Suprapubic skin (tissue), 3 donors: Measurements from ENCODE around the gene DUSP10.

Experiments used
- CTCF ChIP-seq, 2 donors: fragments of 200-600 bp in 1 of 2; fragments of 450-650 bp in 1 of 2; sonication (generic) in 1 of 2; IDR thresholded peaks; one replicate each; pipeline ENCODE4 v1.5.1; 2016 to 2019; ENCODE audit warnings: antibody characterized with exemption in 2 of 2, mild to moderate bottlenecking in 1 of 2, moderate library complexity in 1 of 2
- EP300 ChIP-seq: sonication (generic); formaldehyde crosslinking; IDR thresholded peaks from one replicate; pipeline ENCODE4 v1.6.1; 2017; ENCODE audit warnings: antibody characterized with exemption

- TF ChIP-seq CTCF (IDR thresholded peaks at IDR 0.05) (no peak), EP300 (no peak)
These were observed 40.9 kb downstream of the DUSP10 start for GRCh38 chr1:221700948-221701347.
